HepG2 (cell line): ENCODE results near the gene PLEKHH3. TPM values are rescaled to one million over a fixed set of nuclear protein-coding genes. Genes with fewer than 3 reads are reported as not detected.

Experiments used
- BRD4 ChIP-seq: sonication (generic); formaldehyde crosslinking; IDR thresholded peaks from 2 replicates; pipeline ENCODE4 v1.4.0; 2020; ENCODE audit warnings: missing genetic modification reagents
- GATA4 ChIP-seq: sonication (generic); IDR thresholded peaks from 2 replicates; pipeline ENCODE4 v1.6.1; 2016; ENCODE audit warnings: antibody characterized with exemption, low read depth, borderline replicate concordance
- GTF3A ChIP-seq: sonication (generic); formaldehyde crosslinking; conservative IDR thresholded peaks from 2 replicates; pipeline ENCODE4 v1.4.0; 2020; ENCODE audit warnings: mild to moderate bottlenecking, missing genetic modification reagents
- RXRB ChIP-seq: IDR thresholded peaks from 2 replicates; pipeline ENCODE4 v1.6.1; 2016; ENCODE audit warnings: borderline replicate concordance, missing genetic modification reagents, missing compliant biosample characterization
- SMYD3 ChIP-seq: sonication (generic); formaldehyde crosslinking; IDR thresholded peaks from 2 replicates; pipeline ENCODE4 v1.8.1; 2023; ENCODE audit warnings: mild to moderate bottlenecking, missing genetic modification reagents
- ZNF264 ChIP-seq: sonication (generic); formaldehyde crosslinking; IDR thresholded peaks from 2 replicates; pipeline ENCODE4 v1.4.0; 2020; ENCODE audit warnings: missing genetic modification reagents
- ZSCAN20 ChIP-seq: sonication (generic); formaldehyde crosslinking; IDR thresholded peaks from 2 replicates; pipeline ENCODE4 v1.4.0; 2020; ENCODE audit warnings: missing genetic modification reagents, mild to moderate bottlenecking, borderline replicate concordance
- polyA plus RNA-seq, 8 experiments: library from polyadenylated mRNA; depleted of rRNA in 3 of 8; stranded (reverse) in 7 of 8; unstranded in 1 of 8; fragments of >200 nt; fragmentation: Illumina TruSeq in 4 of 8; extraction: Trizol in 4 of 8; gene quantifications; 2 replicates each; pipeline versions ENCODE4 v1.2.1 to v1.2.3, GENCODE V29; 2011 to 2016; ENCODE audit warnings: low read depth in 4 of 8, missing spikeins in 1 of 8, mixed read lengths in 1 of 8; ENCODE audit not compliant: insufficient read depth in 1 of 8
- total RNA-seq, 5 experiments: library from RNA; depleted of rRNA; stranded (reverse); fragments of >200 nt; fragmentation: Illumina TruSeq; extraction: Trizol; gene quantifications; 2 replicates each; pipeline ENCODE4 v1.2.3, GENCODE V29; 2016; ENCODE audit warnings: low read depth in 1 of 5
- TF ChIP-seq, protein P1 (sequence below): sonication (generic); formaldehyde crosslinking; IDR thresholded peaks from one replicate; pipeline ENCODE4 v1.5.1; 2020; ENCODE audit warnings: mild to moderate bottlenecking, missing genetic modification reagents; ENCODE audit errors: not compliant biosample characterization
- TF ChIP-seq, protein P2 (sequence below): sonication (generic); formaldehyde crosslinking; IDR thresholded peaks from 2 replicates; pipeline ENCODE4 v1.4.0; 2020; ENCODE audit warnings: missing genetic modification reagents, borderline replicate concordance
- TF ChIP-seq, protein P3 (sequence below): sonication (generic); formaldehyde crosslinking; IDR thresholded peaks from 2 replicates; pipeline ENCODE4 v1.4.0; 2020; ENCODE audit warnings: mild to moderate bottlenecking, low read depth, missing genetic modification reagents
- TF ChIP-seq, protein P4 (sequence below): sonication (generic); formaldehyde crosslinking; IDR thresholded peaks from 2 replicates; pipeline ENCODE4 v1.8.0; 2022; ENCODE audit warnings: mild to moderate bottlenecking, missing genetic modification reagents
- TF ChIP-seq, protein P5 (sequence below): fragments of 450-650 bp; IDR thresholded peaks from 2 replicates; pipeline ENCODE4 v1.6.1; 2017
- TF ChIP-seq, protein P6 (sequence below): sonication (generic); formaldehyde crosslinking; IDR thresholded peaks from 2 replicates; pipeline ENCODE4 v1.5.1; 2020; ENCODE audit warnings: missing genetic modification reagents, mild to moderate bottlenecking, borderline replicate concordance

The PLEKHH3 gene
- total and polyA plus RNA-seq, 2 of the 13 experiments (the other 11 are each of a cell fraction or from before 2014, with no cell fraction given), result 6.0 to 19.9 TPM

DNA sequence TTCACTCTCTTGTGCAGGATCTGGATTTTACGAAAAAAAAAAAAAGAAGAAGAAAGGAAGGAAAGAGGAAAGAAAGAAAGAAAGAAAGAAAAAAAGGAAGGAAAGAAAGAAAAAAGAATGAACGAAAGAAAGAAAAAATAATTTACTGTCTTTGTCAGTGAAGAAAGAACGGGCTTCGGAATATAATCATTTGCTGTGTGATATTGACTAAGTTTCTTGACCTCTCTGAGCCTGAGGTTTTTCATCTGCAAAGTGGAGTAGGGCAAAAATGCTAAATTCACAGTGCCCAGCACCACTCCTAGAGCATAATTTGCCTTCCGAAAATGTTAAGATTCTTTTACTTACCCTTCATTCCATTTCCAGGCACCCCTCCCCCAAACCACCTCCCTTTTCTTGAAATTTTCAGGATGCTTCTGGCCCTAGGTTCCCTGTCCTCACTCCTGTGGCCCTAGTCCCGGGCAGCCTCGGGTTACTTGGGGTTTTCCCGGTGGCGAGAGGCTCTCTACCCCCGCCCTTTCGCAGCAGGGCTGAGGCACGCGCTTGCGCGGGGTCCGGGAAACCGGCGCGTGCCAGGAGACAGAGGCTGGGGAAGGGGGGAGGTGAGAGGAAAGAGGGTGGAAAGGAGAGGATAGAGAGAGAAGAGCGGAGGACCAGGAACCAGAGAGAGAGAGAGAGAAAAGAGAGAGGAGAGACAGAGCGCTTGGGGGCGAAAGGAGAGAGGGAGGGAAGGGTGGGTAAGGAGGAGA, 5.4 kb upstream of the PLEKHH3 start, which contains the start of gene CNTNAP1 (continued):
- TF ChIP-seq, protein P1, sequence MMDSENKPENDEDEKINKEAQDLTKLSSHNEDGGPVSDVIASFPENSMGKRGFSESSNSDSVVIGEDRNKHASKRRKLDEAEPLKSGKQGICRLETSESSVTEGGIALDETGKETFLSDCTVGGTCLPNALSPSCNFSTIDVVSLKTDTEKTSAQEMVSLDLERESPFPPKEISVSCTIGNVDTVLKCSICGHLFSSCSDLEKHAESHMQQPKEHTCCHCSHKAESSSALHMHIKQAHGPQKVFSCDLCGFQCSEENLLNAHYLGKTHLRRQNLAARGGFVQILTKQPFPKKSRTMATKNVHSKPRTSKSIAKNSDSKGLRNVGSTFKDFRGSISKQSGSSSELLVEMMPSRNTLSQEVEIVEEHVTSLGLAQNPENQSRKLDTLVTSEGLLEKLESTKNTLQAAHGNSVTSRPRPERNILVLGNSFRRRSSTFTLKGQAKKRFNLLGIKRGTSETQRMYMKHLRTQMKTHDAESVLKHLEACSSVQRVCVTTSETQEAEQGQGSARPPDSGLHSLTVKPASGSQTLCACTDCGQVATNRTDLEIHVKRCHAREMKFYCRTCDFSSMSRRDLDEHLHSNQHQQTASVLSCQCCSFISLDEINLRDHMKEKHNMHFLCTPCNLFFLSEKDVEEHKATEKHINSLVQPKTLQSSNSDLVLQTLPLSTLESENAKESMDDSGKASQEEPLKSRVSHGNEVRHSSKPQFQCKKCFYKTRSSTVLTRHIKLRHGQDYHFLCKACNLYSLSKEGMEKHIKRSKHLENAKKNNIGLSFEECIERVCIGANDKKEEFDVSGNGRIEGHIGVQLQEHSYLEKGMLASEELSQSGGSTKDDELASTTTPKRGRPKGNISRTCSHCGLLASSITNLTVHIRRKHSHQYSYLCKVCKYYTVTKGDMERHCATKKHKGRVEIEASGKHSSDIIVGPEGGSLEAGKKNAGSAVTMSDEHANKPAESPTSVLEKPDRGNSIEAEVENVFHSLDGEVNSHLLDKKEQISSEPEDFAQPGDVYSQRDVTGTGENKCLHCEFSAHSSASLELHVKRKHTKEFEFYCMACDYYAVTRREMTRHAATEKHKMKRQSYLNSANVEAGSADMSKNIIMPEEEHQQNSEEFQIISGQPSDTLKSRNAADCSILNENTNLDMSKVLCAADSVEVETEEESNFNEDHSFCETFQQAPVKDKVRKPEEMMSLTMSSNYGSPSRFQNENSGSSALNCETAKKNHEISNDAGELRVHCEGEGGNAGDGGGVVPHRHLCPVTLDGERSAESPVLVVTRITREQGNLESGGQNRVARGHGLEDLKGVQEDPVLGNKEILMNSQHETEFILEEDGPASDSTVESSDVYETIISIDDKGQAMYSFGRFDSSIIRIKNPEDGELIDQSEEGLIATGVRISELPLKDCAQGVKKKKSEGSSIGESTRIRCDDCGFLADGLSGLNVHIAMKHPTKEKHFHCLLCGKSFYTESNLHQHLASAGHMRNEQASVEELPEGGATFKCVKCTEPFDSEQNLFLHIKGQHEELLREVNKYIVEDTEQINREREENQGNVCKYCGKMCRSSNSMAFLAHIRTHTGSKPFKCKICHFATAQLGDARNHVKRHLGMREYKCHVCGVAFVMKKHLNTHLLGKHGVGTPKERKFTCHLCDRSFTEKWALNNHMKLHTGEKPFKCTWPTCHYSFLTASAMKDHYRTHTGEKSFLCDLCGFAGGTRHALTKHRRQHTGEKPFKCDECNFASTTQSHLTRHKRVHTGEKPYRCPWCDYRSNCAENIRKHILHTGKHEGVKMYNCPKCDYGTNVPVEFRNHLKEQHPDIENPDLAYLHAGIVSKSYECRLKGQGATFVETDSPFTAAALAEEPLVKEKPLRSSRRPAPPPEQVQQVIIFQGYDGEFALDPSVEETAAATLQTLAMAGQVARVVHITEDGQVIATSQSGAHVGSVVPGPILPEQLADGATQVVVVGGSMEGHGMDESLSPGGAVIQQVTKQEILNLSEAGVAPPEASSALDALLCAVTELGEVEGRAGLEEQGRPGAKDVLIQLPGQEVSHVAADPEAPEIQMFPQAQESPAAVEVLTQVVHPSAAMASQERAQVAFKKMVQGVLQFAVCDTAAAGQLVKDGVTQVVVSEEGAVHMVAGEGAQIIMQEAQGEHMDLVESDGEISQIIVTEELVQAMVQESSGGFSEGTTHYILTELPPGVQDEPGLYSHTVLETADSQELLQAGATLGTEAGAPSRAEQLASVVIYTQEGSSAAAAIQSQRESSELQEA, result no peak
- TF ChIP-seq BRD4 (no peak), GATA4 (no peak), SMYD3 (CRISPR knock-in tag) (no peak), ZSCAN20 (CRISPR knock-in tag) (no peak), ZNF264 (CRISPR knock-in tag) (no peak), GTF3A (CRISPR knock-in tag) (no peak), RXRB (CRISPR knock-in tag) (peak; percentile 58; the same call in 1 of the 2 replicates)
- TF ChIP-seq, protein P2, sequence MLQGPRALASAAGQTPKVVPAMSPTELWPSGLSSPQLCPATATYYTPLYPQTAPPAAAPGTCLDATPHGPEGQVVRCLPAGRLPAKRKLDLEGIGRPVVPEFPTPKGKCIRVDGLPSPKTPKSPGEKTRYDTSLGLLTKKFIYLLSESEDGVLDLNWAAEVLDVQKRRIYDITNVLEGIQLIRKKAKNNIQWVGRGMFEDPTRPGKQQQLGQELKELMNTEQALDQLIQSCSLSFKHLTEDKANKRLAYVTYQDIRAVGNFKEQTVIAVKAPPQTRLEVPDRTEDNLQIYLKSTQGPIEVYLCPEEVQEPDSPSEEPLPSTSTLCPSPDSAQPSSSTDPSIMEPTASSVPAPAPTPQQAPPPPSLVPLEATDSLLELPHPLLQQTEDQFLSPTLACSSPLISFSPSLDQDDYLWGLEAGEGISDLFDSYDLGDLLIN (CRISPR knock-in tag), result no peak
- TF ChIP-seq, protein P3, sequence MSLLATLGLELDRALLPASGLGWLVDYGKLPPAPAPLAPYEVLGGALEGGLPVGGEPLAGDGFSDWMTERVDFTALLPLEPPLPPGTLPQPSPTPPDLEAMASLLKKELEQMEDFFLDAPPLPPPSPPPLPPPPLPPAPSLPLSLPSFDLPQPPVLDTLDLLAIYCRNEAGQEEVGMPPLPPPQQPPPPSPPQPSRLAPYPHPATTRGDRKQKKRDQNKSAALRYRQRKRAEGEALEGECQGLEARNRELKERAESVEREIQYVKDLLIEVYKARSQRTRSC (CRISPR knock-in tag), result no peak
- TF ChIP-seq, protein P4, sequence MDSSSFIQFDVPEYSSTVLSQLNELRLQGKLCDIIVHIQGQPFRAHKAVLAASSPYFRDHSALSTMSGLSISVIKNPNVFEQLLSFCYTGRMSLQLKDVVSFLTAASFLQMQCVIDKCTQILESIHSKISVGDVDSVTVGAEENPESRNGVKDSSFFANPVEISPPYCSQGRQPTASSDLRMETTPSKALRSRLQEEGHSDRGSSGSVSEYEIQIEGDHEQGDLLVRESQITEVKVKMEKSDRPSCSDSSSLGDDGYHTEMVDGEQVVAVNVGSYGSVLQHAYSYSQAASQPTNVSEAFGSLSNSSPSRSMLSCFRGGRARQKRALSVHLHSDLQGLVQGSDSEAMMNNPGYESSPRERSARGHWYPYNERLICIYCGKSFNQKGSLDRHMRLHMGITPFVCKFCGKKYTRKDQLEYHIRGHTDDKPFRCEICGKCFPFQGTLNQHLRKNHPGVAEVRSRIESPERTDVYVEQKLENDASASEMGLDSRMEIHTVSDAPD (CRISPR knock-in tag), result 0 out of 2 replicates have a peak, but pooled peaks have one; percentile 1
- TF ChIP-seq, protein P5, sequence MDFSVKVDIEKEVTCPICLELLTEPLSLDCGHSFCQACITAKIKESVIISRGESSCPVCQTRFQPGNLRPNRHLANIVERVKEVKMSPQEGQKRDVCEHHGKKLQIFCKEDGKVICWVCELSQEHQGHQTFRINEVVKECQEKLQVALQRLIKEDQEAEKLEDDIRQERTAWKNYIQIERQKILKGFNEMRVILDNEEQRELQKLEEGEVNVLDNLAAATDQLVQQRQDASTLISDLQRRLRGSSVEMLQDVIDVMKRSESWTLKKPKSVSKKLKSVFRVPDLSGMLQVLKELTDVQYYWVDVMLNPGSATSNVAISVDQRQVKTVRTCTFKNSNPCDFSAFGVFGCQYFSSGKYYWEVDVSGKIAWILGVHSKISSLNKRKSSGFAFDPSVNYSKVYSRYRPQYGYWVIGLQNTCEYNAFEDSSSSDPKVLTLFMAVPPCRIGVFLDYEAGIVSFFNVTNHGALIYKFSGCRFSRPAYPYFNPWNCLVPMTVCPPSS, result no peak
- TF ChIP-seq, protein P6, sequence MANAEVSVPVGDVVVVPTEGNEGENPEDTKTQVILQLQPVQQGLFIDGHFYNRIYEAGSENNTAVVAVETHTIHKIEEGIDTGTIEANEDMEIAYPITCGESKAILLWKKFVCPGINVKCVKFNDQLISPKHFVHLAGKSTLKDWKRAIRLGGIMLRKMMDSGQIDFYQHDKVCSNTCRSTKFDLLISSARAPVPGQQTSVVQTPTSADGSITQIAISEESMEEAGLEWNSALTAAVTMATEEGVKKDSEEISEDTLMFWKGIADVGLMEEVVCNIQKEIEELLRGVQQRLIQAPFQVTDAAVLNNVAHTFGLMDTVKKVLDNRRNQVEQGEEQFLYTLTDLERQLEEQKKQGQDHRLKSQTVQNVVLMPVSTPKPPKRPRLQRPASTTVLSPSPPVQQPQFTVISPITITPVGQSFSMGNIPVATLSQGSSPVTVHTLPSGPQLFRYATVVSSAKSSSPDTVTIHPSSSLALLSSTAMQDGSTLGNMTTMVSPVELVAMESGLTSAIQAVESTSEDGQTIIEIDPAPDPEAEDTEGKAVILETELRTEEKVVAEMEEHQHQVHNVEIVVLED (CRISPR knock-in tag), result no peak; the same call in 1 of the 2 replicates
